ENCODE data around the gene KIF1A.
"Not testable (repeated sequence)": the region's sequence is repeated elsewhere in the genome, so short reads cannot be mapped to it uniquely, and the experiment has no call there.

Gene KIF1A

DNA sequence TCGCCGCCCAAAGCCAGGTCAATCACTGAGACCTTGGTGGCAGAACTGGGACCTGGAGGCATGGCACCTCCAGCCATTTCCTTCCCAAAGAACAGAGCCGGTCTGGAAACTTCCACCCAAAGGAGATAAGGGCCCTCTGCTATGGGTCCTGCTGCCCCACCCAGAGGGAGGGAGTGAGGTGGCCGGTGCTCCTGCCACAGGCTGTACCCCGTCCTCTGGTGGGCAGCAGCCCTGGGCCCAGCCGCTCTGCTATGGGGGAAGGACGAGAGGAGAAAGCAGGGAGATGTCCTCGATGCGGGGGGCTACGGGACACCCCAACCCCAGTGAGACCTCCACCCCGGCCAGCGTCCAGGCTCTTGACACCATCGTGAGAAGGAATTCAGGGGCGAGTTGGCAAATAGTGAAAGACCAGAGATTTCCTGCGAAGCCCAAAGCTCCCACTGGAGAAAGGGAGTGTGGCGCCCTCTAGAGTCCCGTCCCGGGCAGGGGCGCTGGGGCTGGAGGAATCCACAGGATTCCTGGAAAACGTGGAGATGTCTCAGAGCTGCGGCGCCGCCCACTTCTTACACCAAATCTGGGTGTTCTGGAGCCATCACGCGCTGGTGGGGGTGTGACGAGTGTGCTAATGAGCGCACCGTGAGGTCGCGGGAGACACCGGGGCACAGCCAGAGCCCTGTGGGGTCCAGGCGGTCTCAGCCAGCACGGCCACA, 121.0 kb downstream of the KIF1A start:
- DNase-seq: not testable (repeated sequence)

- DNase-seq: not testable (repeated sequence)
These were observed 123.5 kb downstream of the KIF1A start for GRCh38 chr2:240696469-240696868.

DNA sequence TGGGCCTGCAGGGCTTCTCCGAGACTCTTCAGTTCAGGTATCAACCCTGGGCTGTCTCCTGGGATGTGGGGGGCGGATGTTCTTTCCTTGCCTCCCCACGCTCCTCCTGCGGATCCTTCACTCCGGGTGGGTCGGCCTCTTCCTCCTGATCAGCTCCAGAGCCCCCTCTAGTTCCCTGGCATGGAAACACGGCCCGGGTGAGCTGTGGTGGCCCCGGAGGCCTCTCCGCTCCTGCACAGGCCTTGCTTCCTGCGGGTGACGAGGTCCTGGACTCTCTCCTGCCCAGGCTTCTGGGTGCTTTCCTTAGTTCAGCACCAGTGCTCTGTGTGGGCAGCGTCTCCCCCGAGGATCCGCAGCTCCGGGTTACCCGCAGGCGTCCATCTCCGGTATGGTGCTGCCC, 124.4 kb downstream of the KIF1A start:
- DNase-seq: not testable (repeated sequence)

DNA sequence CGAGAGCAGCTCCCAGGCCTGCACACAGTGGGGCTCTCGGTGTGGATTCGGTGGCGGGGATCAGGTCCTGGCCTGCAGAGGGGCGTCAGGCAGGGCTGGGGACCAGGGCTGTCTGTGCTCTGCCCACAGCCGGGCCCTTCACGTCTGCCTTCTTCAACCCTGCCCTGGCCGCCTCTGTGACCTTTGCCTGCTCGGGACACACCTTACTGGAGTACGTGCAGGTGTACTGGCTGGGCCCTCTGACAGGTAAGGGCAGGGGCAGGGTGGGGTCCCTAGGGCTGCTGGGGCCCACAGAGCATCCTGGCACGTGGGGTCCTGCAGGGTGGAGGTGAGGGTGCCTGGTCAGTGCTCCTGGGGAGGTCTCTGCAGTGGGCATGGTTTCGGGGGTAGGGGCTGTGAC, 125.7 kb downstream of the KIF1A start:
- not testable (repeated sequence) for DNase-seq

GRCh38 chr2:240692583-240693561, 127.1 kb downstream of the KIF1A start:
- not testable (repeated sequence) for DNase-seq

DNA sequence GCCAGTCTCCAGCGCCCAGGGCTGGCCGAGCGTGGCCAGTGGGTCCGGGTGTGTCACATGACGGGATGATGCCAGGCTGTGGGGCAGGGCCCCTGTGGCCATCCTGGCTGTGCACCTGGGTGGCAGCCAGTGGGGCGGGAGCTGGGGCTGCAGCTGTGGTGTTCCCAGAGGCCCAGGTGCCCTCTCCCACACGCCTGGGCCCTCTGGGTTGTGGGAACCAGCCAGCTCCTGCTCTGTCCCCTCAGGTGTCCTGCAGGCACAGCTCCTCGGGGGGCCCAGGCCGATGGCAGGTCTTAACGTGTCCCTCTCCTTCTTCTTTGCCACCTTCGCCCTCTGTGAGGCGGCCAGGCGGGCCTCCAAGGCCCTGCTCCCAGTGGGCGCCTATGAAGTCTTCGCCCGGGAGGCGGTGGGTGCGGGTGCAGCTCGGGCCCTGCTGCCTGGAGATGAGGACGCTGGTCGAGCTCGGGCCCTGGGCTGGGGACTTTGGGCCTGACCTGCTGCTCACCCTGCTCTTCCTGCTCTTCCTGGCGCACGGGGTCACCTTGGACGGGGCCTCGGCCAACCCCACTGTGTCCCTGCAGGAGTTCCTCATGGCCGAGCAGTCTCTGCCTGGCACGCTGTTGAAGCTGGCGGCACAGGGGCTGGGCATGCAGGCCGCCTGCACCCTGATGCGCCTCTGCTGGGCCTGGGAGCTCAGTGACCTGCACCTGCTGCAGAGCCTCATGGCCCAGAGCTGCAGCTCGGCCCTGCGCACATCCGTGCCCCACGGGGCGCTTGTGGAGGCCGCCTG, 128.2 kb downstream of the KIF1A start, which contains the start of gene AQP12A:
Gene AQP12A (plus strand): TSS at position 236 of the 790 bp plus-strand sequence. CDS start 48 bp downstream, at position 284.
- DNase-seq: not testable (repeated sequence)

GRCh38 chr2:240691075-240691427, 129.0 kb downstream of the KIF1A start:
- not testable (repeated sequence) for DNase-seq

- DNase-seq: not testable (repeated sequence)
These were observed 129.5 kb downstream of the KIF1A start for GRCh38 chr2:240690421-240691074.

- DNase-seq: no peak
These were observed 130.0 kb downstream of the KIF1A start for GRCh38 chr2:240689975-240690374.

- DNase-seq: no peak
These were observed 131.5 kb downstream of the KIF1A start for GRCh38 chr2:240688553-240688919.

DNA sequence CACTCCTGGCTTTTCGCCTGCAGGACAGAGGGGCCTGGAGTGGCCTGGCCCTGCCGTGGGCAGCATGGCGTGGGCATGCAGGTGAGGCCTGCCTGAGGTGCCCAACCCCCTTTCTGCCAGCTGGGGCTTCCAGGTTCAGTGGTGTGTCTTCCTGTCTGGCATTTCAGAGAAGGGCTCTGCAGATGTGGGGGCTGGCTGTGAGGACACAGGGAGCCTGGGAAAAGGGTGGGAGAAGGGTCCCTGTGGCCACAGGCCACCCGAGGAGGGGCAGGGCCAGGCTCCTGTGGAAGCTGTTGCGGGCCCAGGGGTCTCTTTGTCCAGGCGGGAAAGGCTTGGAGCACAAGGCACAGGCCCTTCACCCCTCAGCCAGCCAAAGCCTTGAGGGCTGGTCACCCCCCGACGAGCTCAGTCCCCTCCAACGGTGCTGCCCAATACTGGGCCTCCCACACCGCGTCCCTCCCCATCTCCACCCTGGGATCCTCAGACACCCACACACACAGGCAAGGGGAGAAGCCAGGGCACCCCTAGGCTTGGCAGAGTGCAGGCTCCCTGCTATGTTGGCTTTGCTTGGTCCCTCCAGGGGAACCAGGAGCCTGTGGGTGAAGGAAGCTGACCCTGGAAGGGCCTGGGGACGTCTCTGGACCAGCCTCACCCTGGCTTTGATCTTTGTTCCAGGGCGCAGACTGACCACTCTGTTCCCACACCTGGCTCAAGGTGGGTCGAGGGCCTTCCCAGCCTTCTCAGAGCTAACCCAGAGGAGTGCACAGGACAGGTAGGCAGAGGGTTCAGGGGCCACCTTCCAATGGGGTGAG, 132.1 kb downstream of the KIF1A start:
- DNase-seq: no peak

DNA sequence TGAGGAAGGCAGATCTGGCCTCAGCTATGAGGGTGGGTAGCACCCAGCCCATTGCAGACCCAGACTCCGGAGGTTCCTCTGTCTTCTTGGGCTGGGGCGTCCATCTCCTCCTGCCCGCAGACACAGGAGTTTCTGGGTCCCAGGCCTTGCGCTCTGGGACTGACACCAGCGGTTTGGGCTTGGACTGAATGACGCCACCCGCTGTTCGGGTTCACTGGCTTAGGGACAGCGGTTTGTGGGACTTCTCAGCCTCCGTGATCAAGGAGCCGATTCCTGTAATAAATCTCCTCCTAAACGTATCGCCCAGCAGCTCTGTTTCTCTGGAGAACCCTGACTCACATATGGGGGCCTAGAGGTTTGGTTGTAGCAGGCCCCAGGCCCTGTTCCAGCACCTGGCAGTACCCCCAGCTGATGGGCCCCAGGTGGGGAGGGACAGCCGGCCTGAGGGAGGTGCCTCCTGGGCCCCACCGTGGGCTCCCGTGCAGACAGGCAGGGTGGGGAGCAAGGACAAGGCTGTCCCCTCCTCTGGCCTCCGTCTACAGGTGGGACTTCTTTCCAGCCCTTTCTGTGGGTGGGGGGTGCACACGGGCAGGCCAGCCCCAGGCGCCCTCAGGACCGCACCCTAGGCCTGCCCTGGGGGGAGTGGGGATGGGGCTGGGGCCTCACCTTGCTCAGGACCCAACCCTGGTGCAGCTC, 132.8 kb downstream of the KIF1A start:
- DNase-seq: no peak

GRCh38 chr2:240686460-240686859, 133.6 kb downstream of the KIF1A start:
- no peak for DNase-seq

DNA sequence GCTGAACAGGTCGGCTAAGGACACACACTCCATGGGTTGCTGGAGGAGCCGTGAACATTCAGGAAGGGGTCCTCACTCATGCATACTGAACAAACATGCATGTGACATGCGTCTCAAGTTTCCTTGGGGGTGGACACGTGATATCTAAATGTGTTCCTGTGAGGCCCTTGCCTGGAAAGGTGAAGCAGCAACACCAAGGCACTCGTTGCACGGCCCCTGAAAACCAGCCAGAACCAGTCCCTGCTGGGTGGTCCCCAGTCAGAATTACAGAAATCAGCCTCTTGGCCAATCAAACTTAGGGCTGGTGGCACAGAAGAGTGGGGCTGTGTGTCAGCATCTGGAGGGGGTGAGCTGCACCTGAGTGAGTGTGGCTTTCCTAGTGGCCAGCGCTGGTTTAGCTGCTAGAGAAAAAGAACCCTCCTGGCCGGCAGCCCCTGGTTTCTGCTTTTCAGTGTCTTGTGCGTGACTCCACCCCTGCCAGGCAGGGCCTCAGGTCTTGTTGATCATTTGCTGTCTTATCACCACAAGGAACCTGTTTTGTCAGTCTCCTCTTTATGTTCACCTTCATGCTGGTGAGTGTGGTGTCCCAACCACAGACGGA, 134.1 kb downstream of the KIF1A start:
- DNase-seq: no peak

DNA sequence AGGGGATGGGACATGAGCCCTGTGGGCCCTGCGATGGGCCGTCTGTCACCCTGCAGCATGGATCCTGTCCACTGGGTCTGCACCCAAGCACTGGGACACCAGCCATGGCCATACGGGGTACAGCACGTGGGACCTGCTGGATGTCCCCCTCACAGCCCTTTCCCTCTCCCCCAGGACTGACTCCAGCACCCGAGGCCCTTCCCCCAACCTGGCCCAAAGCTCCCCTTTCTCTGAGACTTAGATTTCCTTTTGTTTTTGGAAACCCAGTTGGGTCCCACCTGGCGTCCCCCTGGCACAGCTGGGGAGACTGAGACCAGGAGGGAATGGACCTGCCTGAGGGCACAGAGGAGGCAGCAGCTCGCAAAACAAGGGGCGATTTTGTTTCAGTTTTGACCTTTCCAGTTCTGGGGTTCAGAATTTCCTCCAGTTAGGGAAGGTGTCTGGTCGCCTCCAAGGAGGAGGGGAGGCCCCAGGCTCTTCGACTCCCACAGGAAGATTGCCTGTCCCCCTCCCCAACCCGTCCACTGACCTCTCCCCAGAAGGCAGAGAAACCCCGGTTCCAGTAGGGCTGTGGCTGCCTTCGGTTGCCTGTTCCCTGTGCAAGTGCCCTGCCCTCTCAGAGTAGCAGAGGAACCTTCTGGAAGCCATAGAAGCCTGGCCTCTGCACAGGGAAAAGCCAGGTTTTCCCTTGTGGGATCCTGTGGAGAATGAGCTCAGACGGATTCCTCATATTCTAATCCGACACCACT, 135.9 kb downstream of the KIF1A start:
- DNase-seq: not testable (repeated sequence)

GRCh38 chr2:240683329-240683979, 136.6 kb downstream of the KIF1A start:
- DNase-seq: not testable (repeated sequence)

- not testable (repeated sequence) for DNase-seq
These were observed 137.4 kb downstream of the KIF1A start, which contains the start of gene AQP12B for GRCh38 chr2:240682431-240683224. TSS of gene AQP12B (minus strand) at chr2:240682885. CDS start at chr2:240682837, 48 bp downstream.

DNA sequence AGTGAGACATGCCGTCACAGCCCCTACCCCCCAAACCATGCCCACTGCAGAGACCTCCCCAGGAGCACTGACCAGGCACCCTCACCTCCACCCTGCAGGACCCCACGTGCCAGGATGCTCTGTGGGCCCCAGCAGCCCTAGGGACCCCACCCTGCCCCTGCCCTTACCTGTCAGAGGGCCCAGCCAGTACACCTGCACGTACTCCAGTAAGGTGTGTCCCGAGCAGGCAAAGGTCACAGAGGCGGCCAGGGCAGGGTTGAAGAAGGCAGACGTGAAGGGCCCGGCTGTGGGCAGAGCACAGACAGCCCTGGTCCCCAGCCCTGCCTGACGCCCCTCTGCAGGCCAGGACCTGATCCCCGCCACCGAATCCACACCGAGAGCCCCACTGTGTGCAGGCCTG, 139.8 kb downstream of the KIF1A start:
- DNase-seq: not testable (repeated sequence)

Data from activated CD4-positive, alpha-beta T cell treated with anti-CD3 and anti-CD28 coated beads, Interleukin-2, amount 50 U/mL, for 4 hours (primary cell).